Measurements from ENCODE around the gene CLRN3.

- TF ChIP-seq CTCF (IDR thresholded peaks at IDR 0.05) (no peak), EZH2 (IDR thresholded peaks at IDR 0.05; ENCODE audit: borderline replicate concordance, insufficient read depth, low read depth, low read length, poor library complexity, severe bottlenecking) (no peak)
Measured at GRCh38 chr10:127849224-127849623, 43.5 kb downstream of the CLRN3 start.

Data from B cell (primary cell).